ENCODE data around the gene FURIN.
A peak's percentile ranks its signal among the peaks of the same experiment; 100 is the strongest.
"Not testable (repeated sequence)": the region's sequence is repeated elsewhere in the genome, so short reads cannot be mapped to it uniquely, and the experiment has no call there.

The FURIN gene

DNA sequence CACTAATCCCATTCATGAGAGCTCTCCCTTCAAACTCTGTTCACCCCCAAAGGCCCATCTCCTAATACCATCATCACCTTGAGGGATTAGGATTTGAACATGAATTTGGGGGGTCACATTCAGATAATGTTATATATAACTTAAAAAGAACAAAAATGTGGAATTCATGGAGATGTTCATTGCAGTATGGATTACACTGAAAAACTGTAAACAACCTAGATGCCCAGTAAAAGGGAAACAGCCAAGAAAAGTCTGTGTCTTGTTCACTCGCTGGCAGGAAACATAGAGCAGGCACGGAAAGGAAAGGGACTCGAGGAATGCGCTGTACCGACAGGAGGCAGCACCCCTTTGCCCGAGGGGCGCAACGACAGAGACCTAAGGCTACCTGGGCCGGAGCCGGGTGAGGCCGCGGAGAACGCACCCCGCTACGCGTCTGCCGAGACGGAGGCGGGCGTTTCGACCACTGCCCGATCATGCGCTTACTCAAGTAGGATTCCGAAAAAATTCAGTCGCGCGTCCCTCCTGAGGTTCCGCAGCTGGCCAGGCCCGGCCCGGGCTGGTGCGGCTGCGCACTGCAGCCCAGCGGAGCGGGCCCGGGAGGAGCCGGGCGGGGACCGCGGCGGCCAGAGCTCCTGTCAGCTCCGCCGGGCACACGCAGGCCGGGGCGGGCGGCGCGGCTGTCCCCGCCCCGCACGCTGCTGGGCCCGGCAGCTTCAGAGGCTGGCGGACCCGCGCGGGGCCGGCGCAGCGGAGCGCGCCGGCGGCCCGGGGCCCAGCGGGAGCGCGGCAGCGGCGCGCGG, 33.9 kb downstream of the FURIN start:
- Mint-ChIP-seq H3K27ac (peak overlapping the region; percentile 88), H3K4me1 (ENCODE audit: low read depth) (peaks cover 29% of the 10 kb centered on the region), H3K27me3 (ENCODE audit: low read depth) (no peaks in the 10 kb centered on the region), H3K9me3 (no peaks in the 10 kb centered on the region), H3K4me3 (peak overlapping the region; percentile 85), H3K36me3 (ENCODE audit: low read depth) (peaks cover 22% of the 10 kb centered on the region)
- peak; percentile 79 for DNase-seq (ENCODE audit: low spot score)

DNA sequence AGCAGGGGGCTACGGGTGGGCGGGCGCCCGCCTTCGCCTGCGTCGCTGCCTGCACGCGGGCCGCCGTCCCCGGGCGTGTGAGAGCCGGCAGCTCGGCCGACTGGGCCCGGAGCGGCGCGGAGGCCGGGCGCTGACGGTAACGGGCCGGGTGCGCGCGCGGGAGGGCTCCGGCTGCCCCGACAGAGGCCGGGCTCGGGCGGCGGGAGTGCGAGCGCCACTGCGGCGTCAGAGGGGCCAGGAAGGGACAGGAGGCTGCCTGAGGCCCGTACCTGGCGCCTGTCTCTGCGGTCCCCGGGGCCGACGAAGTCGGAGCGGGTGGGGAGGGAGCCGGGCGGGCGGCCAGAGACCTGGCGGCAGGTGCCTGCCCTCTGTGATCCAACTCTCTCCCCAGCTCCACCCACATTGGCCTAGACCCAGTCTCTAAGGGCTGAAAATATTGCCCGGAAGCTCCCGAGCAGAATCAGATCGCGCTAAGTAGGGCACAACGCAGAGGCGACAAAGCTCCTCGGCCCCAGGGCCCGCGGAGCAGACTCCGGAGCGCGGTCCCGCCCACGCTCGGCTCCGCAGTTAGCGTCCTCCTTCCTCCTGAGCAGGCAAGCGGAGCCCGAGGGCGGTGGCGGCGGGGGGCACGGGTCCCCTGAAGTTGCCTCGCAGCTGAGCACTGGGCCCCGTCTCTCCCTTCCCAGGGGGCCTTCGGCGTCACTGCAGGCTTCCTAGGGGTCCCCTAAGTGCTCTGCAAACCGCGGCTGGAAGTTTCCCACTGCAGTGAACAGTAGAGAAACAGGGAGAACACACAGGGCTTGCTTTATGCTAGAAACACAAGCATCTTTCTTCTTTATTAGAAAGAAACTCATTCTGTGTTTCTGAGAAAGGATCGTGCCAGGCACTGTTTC, 34.7 kb downstream of the FURIN start, which contains the start of gene MAN2A2:
TSS of gene MAN2A2 (plus strand) at position 463 of the 893 bp plus-strand sequence. CDS start 906 bp downstream, outside the sequence.
- Mint-ChIP-seq H3K27ac (peak within 1 kb of the TSS; percentile 88), H3K36me3 (ENCODE audit: low read depth) (peaks cover 30% of the 10 kb centered on the region), H3K27me3 (ENCODE audit: low read depth) (no peaks in the 10 kb centered on the region), H3K9me3 (no peaks in the 10 kb centered on the region), H3K4me3 (peak within 1 kb of the TSS; percentile 89), H3K4me1 (ENCODE audit: low read depth) (peaks cover 29% of the 10 kb centered on the region)
- peak; percentile 84 for DNase-seq (ENCODE audit: low spot score)

DNA sequence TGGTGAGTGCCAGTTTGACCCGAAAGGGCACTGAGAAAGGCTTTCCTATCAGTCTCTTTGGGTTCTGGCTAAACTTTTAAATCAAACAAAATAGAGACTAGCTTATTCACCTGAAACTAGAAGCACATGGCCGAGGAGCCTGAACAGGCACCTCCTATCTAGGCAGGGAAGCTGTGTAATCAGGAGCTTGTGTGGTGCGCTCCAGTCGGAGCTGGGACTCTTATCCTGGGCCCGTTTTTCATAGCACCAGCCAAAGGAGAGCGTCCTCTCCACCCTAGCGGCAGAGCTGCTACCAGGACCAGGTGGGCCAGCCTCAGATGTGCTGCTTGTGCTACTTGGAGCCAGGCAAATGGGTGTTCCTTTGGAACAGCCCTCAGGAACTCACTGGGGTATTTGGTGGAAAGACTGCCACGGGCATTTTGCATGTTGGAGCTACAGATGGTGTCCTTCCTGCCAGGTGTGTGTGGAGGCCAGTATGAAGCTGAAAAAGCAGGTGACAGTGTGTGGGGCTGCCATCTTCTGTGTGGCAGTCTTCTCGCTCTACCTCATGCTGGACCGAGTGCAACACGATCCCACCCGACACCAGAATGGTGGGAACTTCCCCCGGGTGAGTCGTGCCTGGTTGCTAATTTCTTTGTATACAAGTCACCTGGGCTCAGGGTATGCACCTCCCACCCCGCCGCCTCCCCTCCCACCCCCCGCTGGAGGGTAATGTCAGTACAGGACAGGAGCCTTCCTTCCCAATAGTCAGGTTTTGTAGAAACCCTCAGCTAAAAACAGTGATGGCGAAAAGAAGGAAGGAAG, 35.5 kb downstream of the FURIN start:
- DNase-seq (ENCODE audit: low spot score), result no peak
- H3K4me1 Mint-ChIP-seq (ENCODE audit: low read depth), result peaks cover 29% of the 10 kb centered on the region
- peak overlapping the region; percentile 85 for H3K27ac Mint-ChIP-seq
- no peaks in the 10 kb centered on the region for H3K9me3 Mint-ChIP-seq
- H3K36me3 Mint-ChIP-seq (ENCODE audit: low read depth), result peaks cover 31% of the 10 kb centered on the region
- H3K27me3 Mint-ChIP-seq (ENCODE audit: low read depth), result no peaks in the 10 kb centered on the region
- peak overlapping the region; percentile 89 for H3K4me3 Mint-ChIP-seq

DNA sequence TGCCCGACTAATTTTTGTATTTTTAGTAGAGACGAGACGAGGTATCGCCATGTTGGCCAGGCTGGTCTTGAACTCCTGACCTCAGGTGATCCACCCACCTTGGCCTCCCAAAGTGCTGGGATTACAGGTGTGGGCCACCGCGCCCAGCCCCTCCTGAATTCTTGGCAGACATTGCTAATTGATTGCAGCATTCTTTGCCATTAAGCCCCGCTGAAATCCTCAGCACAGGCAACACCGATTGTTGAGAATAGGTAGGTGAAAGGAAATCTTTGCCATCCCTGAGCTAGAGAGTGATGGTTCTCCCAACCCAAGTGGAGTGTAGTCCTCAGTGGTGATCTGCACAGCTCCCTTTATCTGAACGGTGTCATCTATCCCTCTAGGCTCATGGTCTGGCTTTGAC, 36.4 kb downstream of the FURIN start:
- Mint-ChIP-seq H3K36me3 (ENCODE audit: low read depth) (peaks cover 34% of the 10 kb centered on the region), H3K27me3 (ENCODE audit: low read depth) (no peaks in the 10 kb centered on the region), H3K9me3 (no peaks in the 10 kb centered on the region), H3K4me1 (ENCODE audit: low read depth) (peaks cover 29% of the 10 kb centered on the region), H3K27ac (no peak overlapping the region), H3K4me3 (peak overlapping the region; percentile 18)
- no peak for DNase-seq (ENCODE audit: low spot score)

DNA sequence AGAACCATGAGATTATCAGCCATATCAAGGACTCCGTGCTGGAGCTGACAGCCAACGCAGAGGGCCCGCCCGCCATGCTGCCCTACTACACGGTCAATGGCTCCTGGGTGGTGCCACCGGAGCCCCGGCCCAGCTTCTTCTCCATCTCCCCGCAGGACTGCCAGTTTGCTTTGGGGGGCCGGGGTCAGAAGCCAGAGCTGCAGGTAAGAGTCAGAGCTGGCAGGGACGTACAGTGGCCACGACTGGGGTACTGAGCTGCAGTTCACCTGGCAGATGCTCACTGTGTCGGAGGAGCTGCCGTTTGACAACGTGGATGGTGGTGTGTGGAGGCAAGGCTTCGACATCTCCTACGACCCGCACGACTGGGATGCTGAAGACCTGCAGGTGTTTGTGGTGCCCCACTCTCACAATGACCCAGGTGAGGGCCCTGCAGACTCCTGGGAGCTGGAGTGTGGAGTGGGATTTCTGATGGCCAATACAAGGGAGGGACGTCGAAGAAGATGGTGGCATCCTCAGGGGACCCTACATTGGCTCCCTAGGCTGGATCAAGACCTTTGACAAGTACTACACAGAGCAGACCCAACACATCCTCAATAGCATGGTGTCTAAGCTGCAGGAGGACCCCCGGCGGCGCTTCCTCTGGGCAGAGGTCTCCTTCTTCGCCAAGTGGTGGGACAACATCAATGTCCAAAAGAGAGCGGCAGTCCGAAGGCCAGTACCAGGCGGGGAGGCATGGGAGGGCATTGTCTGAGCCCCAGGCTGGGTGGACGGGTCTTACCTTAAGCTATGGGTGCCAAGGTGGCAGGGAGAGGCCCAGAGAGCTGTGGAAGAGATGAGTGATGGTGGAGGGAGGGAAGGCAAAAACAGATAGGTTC, 37.2 kb downstream of the FURIN start:
- Mint-ChIP-seq H3K27me3 (ENCODE audit: low read depth) (no peaks in the 10 kb centered on the region), H3K36me3 (ENCODE audit: low read depth) (peaks cover 42% of the 10 kb centered on the region), H3K27ac (peak overlapping the region; percentile 41), H3K9me3 (no peaks in the 10 kb centered on the region), H3K4me1 (ENCODE audit: low read depth) (peaks cover 27% of the 10 kb centered on the region), H3K4me3 (peak overlapping the region; percentile 43)
- no peak for DNase-seq (ENCODE audit: low spot score)

DNA sequence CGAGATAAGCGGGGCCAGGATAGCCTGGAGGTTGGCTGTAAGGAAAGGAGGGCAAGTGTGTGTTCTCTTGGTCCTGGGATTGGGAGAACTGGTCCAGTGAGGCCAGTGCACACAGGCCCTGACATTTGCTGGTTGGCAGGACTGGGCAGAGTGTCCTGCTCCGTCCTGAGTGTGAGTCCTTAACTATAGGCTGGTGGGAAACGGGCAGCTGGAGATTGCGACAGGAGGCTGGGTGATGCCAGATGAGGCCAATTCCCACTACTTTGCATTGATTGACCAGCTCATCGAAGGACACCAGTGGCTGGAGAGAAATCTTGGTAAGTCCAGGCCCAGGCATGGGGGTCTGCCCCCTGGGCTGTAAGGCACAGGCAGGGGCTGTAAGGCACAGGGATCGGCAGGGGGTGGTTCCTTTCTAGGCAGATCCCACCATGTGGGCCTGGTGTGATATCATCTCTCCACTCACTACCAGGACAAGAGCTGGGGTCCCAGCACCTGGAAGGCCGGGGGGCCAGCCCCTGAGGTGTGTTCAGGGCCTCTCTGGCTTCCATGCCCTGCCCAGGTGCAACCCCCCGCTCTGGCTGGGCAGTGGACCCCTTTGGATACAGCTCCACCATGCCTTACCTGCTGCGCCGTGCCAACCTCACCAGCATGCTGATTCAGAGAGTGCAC, 37.9 kb downstream of the FURIN start:
- DNase-seq (ENCODE audit: low spot score), result no peak
- H3K27ac Mint-ChIP-seq, result peak overlapping the region; percentile 20
- no peaks in the 10 kb centered on the region for H3K9me3 Mint-ChIP-seq
- no peak overlapping the region for H3K4me3 Mint-ChIP-seq
- H3K36me3 Mint-ChIP-seq (ENCODE audit: low read depth), result peaks cover 44% of the 10 kb centered on the region
- H3K4me1 Mint-ChIP-seq (ENCODE audit: low read depth), result peaks cover 24% of the 10 kb centered on the region
- no peaks in the 10 kb centered on the region for H3K27me3 Mint-ChIP-seq (ENCODE audit: low read depth)

DNA sequence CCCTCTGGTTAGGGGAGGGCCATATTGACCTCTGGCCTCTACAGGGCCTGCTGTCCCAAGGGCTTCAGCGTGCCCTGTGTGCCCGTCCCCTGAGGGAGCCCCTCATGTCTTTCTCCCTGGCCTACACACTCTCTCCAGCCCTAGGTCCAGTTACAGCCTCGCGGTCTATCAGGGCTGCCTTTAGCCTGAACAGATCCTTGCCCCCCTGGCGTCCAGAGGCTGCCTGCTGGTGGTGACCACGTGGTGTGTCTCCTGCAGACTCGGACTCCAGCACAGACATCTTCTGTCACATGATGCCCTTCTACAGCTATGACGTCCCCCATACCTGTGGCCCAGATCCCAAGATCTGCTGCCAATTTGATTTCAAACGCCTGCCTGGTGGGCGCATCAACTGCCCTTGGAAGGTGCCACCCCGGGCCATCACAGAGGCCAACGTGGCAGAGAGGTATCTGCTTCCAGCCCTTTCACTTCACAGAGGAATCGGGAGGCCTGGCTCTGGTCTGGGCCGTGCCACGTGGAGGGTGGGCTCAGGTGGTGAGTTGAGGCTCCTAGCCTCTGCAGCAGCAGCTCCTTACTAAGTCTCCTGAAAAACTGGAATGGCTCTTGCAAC, 38.8 kb downstream of the FURIN start:
- H3K27me3 Mint-ChIP-seq (ENCODE audit: low read depth), result no peaks in the 10 kb centered on the region
- H3K9me3 Mint-ChIP-seq, result no peaks in the 10 kb centered on the region
- H3K36me3 Mint-ChIP-seq (ENCODE audit: low read depth), result peaks cover 44% of the 10 kb centered on the region
- no peak for DNase-seq (ENCODE audit: low spot score)
- H3K4me1 Mint-ChIP-seq (ENCODE audit: low read depth), result peaks cover 18% of the 10 kb centered on the region
- no peak overlapping the region for H3K4me3 Mint-ChIP-seq
- H3K27ac Mint-ChIP-seq, result no peak overlapping the region

DNA sequence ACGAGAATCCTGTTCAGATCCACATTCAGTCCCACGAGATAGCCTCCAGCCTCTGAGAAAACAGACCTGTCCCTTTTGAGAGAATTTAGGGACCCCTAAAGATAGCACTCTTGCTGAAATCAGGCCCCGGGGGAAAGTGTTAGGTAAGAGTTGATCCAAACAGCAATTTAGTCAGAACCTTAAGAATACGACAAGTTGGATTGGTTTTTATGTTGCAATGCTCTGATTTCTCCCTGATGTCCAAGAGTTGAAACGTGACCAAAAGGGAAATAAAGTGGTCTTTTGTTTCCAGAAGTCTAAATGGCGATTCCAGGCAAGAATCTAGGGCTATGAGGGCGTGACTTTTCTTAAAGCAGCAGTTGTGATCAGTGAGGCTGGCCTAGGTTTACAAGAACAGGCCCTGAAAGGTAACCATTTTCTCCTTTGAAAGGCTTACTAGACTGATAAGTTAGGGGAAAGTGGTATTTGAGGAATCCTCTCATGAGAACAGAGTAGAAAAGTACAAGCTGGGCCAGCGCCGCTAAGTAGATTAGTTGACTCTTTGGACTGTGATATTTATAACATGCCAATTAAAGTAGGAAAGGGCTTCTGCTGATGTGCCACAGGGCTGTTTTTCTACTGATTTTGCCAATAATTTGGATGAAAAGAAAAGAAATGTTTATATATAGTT, 39.6 kb downstream of the FURIN start:
- peaks cover 48% of the 10 kb centered on the region for H3K36me3 Mint-ChIP-seq (ENCODE audit: low read depth)
- H3K27me3 Mint-ChIP-seq (ENCODE audit: low read depth), result no peaks in the 10 kb centered on the region
- H3K4me1 Mint-ChIP-seq (ENCODE audit: low read depth), result peaks cover 18% of the 10 kb centered on the region

DNA sequence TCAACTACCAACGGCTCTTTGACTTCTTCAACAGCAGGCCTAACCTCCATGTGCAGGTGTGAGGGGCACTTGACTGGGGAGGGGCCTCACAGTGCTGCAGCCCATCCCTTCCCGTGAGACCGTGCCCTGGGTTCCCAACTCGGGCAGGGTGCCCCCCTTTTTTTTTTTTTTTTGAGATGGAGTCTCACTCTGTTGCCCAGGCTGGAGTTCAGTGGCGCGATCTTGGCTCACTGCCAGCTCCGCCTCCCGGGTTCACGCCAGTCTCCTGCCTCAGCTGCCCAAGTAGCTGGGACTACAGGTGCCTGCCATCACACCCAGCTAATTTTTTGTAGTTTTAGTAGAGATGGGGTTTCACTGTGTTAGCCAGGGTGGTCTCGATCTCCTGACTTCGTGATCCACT, 41.1 kb downstream of the FURIN start:
- H3K27me3 Mint-ChIP-seq (ENCODE audit: low read depth); H3K9me3 Mint-ChIP-seq; DNase-seq (ENCODE audit: low spot score); H3K4me3 Mint-ChIP-seq; H3K27ac Mint-ChIP-seq: not testable (repeated sequence)
- Mint-ChIP-seq H3K36me3 (ENCODE audit: low read depth) (peaks cover 59% of the 10 kb centered on the region), H3K4me1 (ENCODE audit: low read depth) (peaks cover 10% of the 10 kb centered on the region)

More for the DNA sequence above, 39.6 kb downstream of the FURIN start:
- DNase-seq (ENCODE audit: low spot score), result no peak
- Mint-ChIP-seq H3K4me3 (no peak overlapping the region), H3K27ac (no peak overlapping the region), H3K9me3 (no peaks in the 10 kb centered on the region)

DNA sequence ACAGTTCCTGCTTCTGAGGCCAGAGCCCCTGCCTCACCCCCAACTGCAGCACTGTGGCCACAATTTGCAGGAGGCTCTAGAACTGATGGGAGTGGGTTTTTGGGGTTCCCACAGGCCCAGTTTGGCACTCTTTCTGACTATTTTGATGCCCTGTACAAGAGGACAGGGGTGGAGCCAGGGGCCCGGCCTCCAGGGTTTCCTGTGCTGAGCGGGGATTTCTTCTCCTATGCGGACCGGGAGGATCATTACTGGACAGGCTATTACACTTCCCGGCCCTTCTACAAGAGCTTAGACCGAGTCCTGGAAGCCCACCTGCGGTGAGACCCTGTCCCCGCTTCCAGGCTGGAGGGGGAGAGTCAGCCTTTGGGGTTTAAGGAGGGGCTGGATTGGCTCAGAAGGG, 41.6 kb downstream of the FURIN start:
- Mint-ChIP-seq H3K27me3 (ENCODE audit: low read depth) (no peaks in the 10 kb centered on the region), H3K27ac (no peak overlapping the region), H3K36me3 (ENCODE audit: low read depth) (peaks cover 62% of the 10 kb centered on the region), H3K4me1 (ENCODE audit: low read depth) (peaks cover 8% of the 10 kb centered on the region), H3K4me3 (no peak overlapping the region), H3K9me3 (no peaks in the 10 kb centered on the region)
- no peak for DNase-seq (ENCODE audit: low spot score)

DNA sequence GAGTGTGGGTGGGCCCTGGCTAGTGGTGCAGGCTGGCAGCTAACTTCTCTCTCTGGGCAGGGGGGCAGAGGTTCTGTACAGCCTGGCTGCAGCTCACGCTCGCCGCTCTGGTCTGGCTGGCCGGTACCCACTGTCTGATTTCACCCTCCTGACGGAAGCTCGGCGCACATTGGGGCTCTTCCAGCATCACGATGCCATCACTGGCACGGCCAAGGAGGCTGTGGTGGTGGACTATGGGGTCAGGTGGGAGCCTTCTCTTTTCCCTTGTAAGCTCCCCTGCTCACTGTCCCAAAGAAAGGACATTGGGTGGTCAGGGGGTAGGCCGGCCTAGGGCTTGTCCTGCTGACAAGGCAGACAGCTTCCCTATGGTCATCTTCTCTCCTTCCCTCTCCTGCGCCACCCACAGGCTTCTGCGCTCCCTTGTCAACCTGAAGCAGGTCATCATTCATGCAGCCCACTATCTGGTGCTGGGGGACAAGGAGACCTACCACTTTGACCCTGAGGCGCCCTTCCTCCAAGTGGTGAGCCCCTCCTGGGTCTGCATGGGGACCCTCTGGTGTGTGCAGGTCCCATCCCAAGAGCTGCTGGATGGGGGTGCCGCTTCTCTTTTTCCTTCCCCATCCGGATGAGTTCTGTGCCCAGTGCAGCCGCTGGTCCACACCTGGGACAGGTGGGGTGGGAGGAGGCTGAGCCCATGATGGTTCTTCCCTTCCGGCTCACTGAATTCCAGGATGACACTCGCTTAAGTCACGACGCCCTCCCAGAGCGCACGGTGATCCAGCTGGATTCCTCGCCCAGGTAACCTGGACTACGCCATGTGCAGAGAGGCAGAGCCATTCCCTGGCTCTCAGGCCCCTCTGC, 42.3 kb downstream of the FURIN start:
- H3K27me3 Mint-ChIP-seq (ENCODE audit: low read depth), result no peaks in the 10 kb centered on the region
- no peak overlapping the region for H3K27ac Mint-ChIP-seq
- no peak overlapping the region for H3K4me3 Mint-ChIP-seq
- no peak for DNase-seq (ENCODE audit: low spot score)
- H3K36me3 Mint-ChIP-seq (ENCODE audit: low read depth), result peaks cover 61% of the 10 kb centered on the region
- no peaks in the 10 kb centered on the region for H3K9me3 Mint-ChIP-seq
- H3K4me1 Mint-ChIP-seq (ENCODE audit: low read depth), result peaks cover 5% of the 10 kb centered on the region
